RWPE1 (cell line): ENCODE data around the gene USP46.
A peak's percentile ranks its signal among the peaks of the same experiment; 100 is the strongest.

Experiments used
- CTCF ChIA-PET: fragments of 350-600 bp; sonication (Branson Sonifier 250); formaldehyde crosslinking; extraction: SDS; loops from one replicate; lab custom pipeline; 2021; lab: Yijun Ruan, JAX
- POLR2A ChIA-PET: fragments of 400-600 bp; formaldehyde crosslinking; extraction: SDS; loops from one replicate; lab custom pipeline; 2020; ENCODE audit warnings: antibody characterized with exemption; ENCODE audit not compliant: low non-redundant PET; lab: Yijun Ruan, JAX
- DNase-seq: peaks from one replicate; pipeline ENCODE4 v3.0.0; 2012; ENCODE audit warnings: low spot score
- H3K27ac ChIP-seq: fragments of 450-650 bp; 2 replicates; pipeline ENCODE4 v1.5.1; 2017
- TF ChIP-seq, protein P1 (sequence below): fragments of 450-650 bp; conservative IDR thresholded peaks from 2 replicates; pipeline ENCODE4 v1.5.1; 2017; ENCODE audit warnings: low read depth, mild to moderate bottlenecking

The USP46 gene

DNA sequence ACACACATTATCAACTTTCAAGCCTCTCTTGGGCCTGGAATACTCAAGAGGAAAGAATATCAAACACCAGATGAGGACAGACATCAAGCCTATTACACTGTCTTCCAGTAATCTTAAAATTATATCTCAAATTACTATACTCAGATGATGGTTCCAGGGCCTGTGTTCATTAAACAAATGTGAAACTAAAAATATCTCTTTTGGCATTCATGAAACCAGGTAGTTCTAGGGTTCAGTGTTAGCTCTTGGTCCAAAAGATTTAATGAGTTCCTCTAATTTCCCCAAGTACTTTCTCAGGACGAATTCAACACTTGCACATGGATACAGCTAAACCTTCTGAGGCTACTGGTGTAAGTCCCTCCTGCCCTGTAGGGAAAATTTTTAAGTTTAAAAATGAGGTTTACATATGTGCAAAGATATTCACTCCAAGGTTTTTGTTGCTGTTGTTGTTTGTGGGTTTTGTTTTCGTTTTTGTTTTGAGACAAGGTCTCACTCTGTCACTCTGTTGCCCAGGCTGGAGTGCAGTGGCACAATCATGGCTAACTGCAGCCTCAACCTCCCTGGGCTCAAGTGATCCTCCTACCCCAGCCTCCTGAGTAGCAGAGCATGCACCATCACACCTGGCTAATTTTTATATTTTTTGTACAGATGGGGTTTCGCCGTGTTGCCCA is 79.4 kb downstream of the USP46 start:
- TF ChIP-seq, protein P1, sequence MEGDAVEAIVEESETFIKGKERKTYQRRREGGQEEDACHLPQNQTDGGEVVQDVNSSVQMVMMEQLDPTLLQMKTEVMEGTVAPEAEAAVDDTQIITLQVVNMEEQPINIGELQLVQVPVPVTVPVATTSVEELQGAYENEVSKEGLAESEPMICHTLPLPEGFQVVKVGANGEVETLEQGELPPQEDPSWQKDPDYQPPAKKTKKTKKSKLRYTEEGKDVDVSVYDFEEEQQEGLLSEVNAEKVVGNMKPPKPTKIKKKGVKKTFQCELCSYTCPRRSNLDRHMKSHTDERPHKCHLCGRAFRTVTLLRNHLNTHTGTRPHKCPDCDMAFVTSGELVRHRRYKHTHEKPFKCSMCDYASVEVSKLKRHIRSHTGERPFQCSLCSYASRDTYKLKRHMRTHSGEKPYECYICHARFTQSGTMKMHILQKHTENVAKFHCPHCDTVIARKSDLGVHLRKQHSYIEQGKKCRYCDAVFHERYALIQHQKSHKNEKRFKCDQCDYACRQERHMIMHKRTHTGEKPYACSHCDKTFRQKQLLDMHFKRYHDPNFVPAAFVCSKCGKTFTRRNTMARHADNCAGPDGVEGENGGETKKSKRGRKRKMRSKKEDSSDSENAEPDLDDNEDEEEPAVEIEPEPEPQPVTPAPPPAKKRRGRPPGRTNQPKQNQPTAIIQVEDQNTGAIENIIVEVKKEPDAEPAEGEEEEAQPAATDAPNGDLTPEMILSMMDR: no peak
- ChIA-PET POLR2A (no interaction called here), CTCF (no interaction called here)
- H3K27ac ChIP-seq: no peak overlapping the region
- no peak for DNase-seq

DNA sequence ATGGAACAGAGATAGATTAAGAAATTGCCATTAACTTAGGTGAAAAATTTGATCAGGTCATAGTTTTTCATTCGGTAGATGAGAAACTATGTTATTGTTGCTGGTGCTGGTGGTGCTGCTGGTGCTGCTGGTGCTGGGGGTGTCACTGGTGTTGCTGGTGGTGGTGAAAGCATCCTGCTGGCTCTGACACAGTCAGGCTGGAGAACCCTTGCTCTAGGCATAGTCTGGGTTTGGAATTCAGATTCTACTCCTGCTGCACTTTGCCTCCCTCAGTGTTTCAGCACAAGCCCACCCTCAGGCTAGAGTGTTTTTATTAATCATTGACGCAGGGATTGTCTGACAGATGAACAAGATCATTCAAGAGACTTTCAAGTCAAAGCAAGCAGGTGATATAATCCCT is 80.2 kb downstream of the USP46 start:
- ChIA-PET CTCF (no interaction called here), POLR2A (no interaction called here)
- TF ChIP-seq, protein P1: no peak
- no peak overlapping the region for H3K27ac ChIP-seq
- no peak for DNase-seq

DNA sequence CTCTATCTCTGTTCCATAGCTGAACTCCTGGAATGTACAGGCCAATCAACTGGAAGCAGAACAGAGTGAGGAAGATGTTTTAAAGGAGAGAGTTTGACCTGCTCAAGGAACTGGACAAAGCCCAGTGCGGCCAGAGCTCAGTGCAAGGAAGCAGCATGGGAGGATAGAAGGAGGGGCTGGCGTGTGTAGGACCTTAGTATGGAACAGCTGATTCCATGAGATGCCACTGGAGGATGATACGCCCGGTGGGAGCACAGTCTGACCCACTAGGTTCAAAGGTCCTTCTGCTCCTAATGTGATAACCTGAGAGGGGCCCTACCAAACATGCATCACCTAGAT is 81.5 kb downstream of the USP46 start:
- DNase-seq: no peak
- CTCF ChIA-PET: no interaction called here
- POLR2A ChIA-PET: no interaction called here
- TF ChIP-seq, protein P1: no peak
- no peak overlapping the region for H3K27ac ChIP-seq

DNA sequence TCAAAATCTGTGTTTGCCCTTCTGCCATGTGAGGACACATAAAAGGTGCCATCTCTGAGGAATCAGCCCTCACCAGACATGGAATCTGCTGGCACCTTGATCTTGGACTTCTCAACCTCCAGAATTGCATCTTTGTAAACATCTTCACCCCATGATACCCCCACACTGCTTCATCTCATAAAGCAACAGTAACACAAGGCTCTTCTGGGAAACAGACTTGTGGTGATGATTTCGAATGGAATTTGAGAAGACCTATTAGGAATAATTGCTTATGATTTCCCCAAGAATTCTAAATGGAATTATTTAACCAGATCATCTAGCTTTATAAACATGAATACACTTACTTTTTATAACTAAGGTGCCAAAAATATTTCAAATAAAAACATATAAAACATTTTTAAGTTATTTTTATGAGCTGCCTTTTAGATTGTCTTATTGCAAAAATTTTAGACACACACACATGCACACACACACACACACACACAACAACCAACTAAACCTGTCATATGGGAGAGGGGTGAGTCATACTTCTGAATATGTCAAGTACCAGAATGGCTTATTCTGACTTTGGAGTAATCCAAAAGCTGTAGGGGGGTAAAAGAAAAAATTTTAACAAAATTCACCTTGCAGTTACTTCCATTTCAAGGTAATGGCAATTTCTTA is 82.0 kb downstream of the USP46 start:
- CTCF ChIA-PET: interaction anchor here (0.6 kb wide), 1 partner anchor 122 kb away, joined by 3 read pairs; no protein-coding TSS in a partner anchor
- H3K27ac ChIP-seq: no peak overlapping the region
- POLR2A ChIA-PET: no interaction called here
- peak; percentile 19 for DNase-seq
- TF ChIP-seq, protein P1: no peak

DNA sequence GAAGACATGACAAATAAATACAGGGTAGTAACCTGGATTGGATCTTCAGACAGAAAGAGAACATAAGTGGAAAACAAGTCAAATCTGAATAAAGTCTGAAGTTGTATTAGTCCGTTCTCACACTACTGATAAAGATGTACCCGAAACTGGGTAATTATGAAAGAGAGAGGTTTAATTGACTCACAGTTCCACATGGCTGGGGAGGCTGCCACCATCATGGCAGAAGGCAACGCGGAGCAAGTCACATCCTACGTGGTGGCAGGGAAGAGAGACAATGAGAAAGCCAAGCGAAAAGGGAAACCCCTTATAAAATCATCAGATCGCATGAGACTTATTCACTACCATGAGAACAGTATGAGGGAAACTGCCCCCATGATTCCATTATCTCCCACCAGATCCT is 82.8 kb downstream of the USP46 start:
- TF ChIP-seq, protein P1: no peak
- POLR2A ChIA-PET: no interaction called here
- no peak overlapping the region for H3K27ac ChIP-seq
- no peak for DNase-seq
- CTCF ChIA-PET: interaction anchor here (0.6 kb wide), 1 partner anchor 15 kb away, joined by 3 read pairs; no protein-coding TSS in a partner anchor

DNA sequence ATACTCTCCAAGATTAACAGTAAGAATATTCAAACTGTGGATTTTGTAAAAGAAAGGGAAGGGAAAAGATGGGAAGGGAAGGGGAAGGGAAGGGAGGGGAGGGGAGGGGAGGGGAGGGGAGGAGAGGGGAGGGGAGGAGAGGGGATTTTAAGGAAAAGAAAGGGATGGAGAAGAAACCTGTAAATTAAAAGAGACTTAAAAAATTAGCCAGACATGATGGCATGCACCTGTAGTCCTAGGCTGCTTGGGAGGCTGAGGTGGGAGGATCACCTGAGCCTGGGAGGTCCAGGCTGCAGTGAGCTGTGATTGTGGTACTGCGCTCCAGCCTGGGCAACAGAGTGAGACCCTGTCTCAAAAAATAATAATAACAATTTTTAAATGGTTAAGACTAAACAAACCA is 83.7 kb downstream of the USP46 start:
- CTCF ChIA-PET: interaction anchor here (0.6 to 0.7 kb wide), 2 partner anchors 16 to 112 kb away, joined by 3 read pairs; no protein-coding TSS in a partner anchor
- H3K27ac ChIP-seq: no peak overlapping the region
- no peak for DNase-seq
- TF ChIP-seq, protein P1: no peak
- POLR2A ChIA-PET: no interaction called here
